Activated CD4-positive, alpha-beta T cell treated with anti-CD3 and anti-CD28 coated beads, Interleukin-2, amount 10 ng/mL, durations not matched to agents 7 days and 5 days (primary cell): ENCODE measurements around the gene SLC2A9. TPM values are rescaled to one million over a fixed set of nuclear protein-coding genes. Genes with fewer than 3 reads are reported as not detected.

Source experiments
- CTCF ChIA-PET: fragments of 350-600 bp; sonication (Branson Sonifier 250); formaldehyde crosslinking; loops from one replicate; lab custom pipeline; 2021; ENCODE audit warnings: antibody characterized with exemption; lab: Charles Lee
- POLR2A ChIA-PET: fragments of 350-600 bp; sonication (Branson Sonifier 250); formaldehyde crosslinking; loops from one replicate; lab custom pipeline; 2021; ENCODE audit warnings: antibody characterized with exemption; lab: Charles Lee
- DNase-seq: peaks from one replicate; pipeline ENCODE4 v3.0.0-alpha.2; 2020
- H3K27ac Mint-ChIP-seq: one replicate; pipeline ENCODE4 v1.8.0; 2021; ENCODE audit warnings: mild to moderate bottlenecking, moderate library complexity, mixed read lengths
- H3K27me3 Mint-ChIP-seq: one replicate; pipeline ENCODE4 v1.8.0; 2021; ENCODE audit warnings: mixed read lengths
- H3K36me3 Mint-ChIP-seq: one replicate; pipeline ENCODE4 v1.8.0; 2021; ENCODE audit warnings: low read depth, mixed read lengths
- H3K4me1 Mint-ChIP-seq: one replicate; pipeline ENCODE4 v1.8.0; 2021; ENCODE audit warnings: mixed read lengths
- H3K4me3 Mint-ChIP-seq: one replicate; pipeline ENCODE4 v1.8.0; 2021; ENCODE audit warnings: mild to moderate bottlenecking, moderate library complexity, mixed read lengths
- H3K9me3 Mint-ChIP-seq: one replicate; pipeline ENCODE4 v1.8.0; 2021; ENCODE audit warnings: mixed read lengths
- total RNA-seq, 2 experiments: library from RNA; stranded (reverse); gene quantifications; one replicate each; pipeline ENCODE4 v1.2.3, GENCODE V29; 2021

Gene SLC2A9
- total RNA-seq, 2 experiments from 2014 or later = 1.5 to 2.0 TPM

DNA sequence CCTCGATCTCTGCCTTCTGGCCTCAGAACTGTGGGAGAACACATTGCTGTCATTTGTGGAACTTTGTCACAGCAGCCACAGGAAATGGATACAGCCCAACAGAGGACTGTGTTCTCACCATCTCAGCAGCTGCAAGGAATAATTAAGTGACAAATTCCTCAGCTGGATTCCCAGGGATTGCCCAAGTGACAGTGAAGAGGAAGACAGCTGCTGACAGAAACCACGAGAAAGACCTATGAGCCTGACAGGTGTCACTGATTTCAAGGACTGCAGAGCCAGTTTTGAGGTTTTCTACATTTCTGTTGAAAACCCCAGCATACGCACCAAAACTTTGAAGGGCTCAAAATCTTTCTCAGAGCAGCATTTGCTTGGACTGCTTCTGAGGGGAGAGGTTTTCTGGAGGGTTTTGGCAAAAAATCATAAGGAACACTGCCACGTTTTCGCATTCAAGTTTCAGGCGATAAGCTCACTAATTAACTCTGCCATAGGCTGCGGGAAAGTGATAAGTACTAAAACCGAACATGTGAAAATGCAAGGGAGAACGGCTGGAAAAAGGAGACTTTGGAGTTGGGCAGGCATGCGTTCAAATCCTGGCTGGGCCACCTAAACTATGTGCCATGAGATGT lies 151.0 kb downstream of the SLC2A9 start:
- POLR2A ChIA-PET = no interaction called here
- Mint-ChIP-seq H3K27me3 (no peaks in the 10 kb centered on the region), H3K4me3 (no peak overlapping the region), H3K27ac (no peak overlapping the region), H3K4me1 (no peaks in the 10 kb centered on the region), H3K36me3 (no peaks in the 10 kb centered on the region), H3K9me3 (no peaks in the 10 kb centered on the region)
- CTCF ChIA-PET = no interaction called here
- no peak for DNase-seq

DNA sequence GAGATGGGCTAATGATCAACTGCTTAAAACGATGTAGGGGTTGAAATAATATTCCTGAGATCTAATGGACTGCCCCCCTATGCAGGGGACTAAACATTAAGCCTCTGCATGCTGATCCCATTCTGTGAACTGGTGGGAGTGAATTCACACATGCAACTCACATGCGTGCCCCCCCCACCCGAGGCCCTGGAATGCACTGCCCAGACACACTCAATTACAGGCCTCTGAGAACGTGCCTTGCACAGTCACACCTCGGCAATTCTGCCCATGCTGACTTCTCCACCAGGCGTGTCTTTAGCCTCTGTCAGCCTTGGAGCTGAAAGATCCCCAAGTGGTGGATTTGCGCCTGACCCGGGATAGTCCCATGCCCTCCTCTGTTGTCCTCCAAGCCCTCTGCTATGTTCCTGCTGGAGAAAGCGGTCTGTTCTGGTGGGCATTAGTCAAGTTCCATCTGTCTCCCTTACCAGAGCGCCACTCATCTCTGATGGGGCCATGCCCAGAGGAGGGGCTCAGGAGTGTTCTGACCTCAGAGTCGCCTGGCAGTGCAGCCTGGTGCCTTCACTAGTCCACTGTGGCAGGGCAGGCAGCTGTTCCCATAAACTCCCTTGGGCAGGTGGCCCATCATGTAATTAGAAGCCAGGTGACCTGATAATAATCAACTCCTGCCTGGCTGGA lies 153.4 kb downstream of the SLC2A9 start:
- Mint-ChIP-seq H3K27ac (no peak overlapping the region), H3K9me3 (no peaks in the 10 kb centered on the region), H3K4me1 (no peaks in the 10 kb centered on the region), H3K4me3 (no peak overlapping the region), H3K27me3 (no peaks in the 10 kb centered on the region), H3K36me3 (no peaks in the 10 kb centered on the region)
- ChIA-PET POLR2A (no interaction called here), CTCF (interaction anchor here (1.1 kb wide), 1 partner anchor 21 kb away, joined by 3 read pairs; no protein-coding TSS in a partner anchor)
- DNase-seq = no peak

- H3K4me3 Mint-ChIP-seq = no peak overlapping the region
- CTCF ChIA-PET = no interaction called here
- DNase-seq = no peak
- H3K9me3 Mint-ChIP-seq = no peaks in the 10 kb centered on the region
- POLR2A ChIA-PET = no interaction called here
- H3K27ac Mint-ChIP-seq = no peak overlapping the region
- no peaks in the 10 kb centered on the region for H3K27me3 Mint-ChIP-seq
- H3K4me1 Mint-ChIP-seq = no peaks in the 10 kb centered on the region
- no peaks in the 10 kb centered on the region for H3K36me3 Mint-ChIP-seq
These were observed 154.4 kb downstream of the SLC2A9 start for GRCh38 chr4:9866931-9867330.

- H3K27ac Mint-ChIP-seq = no peak overlapping the region
- H3K9me3 Mint-ChIP-seq = no peaks in the 10 kb centered on the region
- DNase-seq = no peak
- H3K36me3 Mint-ChIP-seq = no peaks in the 10 kb centered on the region
- H3K4me3 Mint-ChIP-seq = no peak overlapping the region
- ChIA-PET CTCF (no interaction called here), POLR2A (no interaction called here)
- H3K27me3 Mint-ChIP-seq = no peaks in the 10 kb centered on the region
- no peaks in the 10 kb centered on the region for H3K4me1 Mint-ChIP-seq
These were observed 159.7 kb downstream of the SLC2A9 start for GRCh38 chr4:9861561-9861960.

- no peak for DNase-seq
- Mint-ChIP-seq H3K27me3 (peaks cover 7% of the 10 kb centered on the region), H3K27ac (no peak overlapping the region), H3K4me1 (no peaks in the 10 kb centered on the region), H3K9me3 (peaks cover 6% of the 10 kb centered on the region), H3K36me3 (no peaks in the 10 kb centered on the region), H3K4me3 (no peak overlapping the region)
- ChIA-PET CTCF (no interaction called here), POLR2A (no interaction called here)
These were observed 161.5 kb downstream of the SLC2A9 start for GRCh38 chr4:9859810-9860209.

GRCh38 chr4:9849538-9849920 lies 171.8 kb downstream of the SLC2A9 start:
- DNase-seq = no peak
- H3K9me3 Mint-ChIP-seq = no peaks in the 10 kb centered on the region
- no peak overlapping the region for H3K27ac Mint-ChIP-seq
- peaks cover 3% of the 10 kb centered on the region for H3K27me3 Mint-ChIP-seq
- H3K4me1 Mint-ChIP-seq = no peaks in the 10 kb centered on the region
- POLR2A ChIA-PET = no interaction called here
- H3K36me3 Mint-ChIP-seq = no peaks in the 10 kb centered on the region
- no peak overlapping the region for H3K4me3 Mint-ChIP-seq
- CTCF ChIA-PET = no interaction called here

DNA sequence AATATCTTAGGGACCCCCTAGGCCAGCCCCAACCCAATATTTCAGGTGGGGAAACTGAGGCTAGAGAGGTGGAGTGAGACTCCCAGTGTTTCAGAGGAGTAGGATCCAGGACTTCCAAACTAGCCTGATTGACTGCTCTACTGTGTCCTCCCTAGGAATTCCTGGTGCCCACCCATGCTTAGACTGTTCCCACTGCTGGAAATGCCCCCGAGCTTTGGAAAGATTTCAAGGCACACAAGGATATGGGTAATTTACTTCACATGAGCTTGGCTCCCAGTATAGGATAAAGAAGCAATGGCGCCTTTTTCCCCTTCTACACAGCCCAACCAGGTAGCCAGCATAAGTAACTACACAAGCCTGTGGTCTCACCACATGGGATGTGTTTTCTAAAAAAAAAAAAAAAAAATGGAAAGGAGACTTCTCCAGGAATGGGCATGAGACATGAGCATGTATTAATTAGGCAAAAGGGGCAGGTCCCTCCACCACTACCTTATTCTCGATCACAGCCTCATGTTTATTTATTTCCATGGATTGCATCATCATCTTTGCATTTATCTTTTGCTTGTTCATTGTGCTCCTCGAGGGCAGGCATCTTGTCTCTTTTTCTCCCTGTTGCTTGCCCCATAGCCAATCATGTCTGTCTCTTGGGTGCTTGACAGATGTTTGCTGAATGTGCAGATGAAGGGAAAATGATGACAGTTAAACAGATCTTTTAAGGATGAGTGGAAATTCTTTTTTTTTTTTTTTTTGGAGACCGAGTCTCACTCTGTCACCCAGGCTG lies 173.1 kb downstream of the SLC2A9 start:
- H3K27me3 Mint-ChIP-seq = no peaks in the 10 kb centered on the region
- no peaks in the 10 kb centered on the region for H3K9me3 Mint-ChIP-seq
- DNase-seq = no peak
- no peak overlapping the region for H3K4me3 Mint-ChIP-seq
- no peak overlapping the region for H3K27ac Mint-ChIP-seq
- H3K4me1 Mint-ChIP-seq = no peaks in the 10 kb centered on the region
- ChIA-PET POLR2A (no interaction called here), CTCF (no interaction called here)
- H3K36me3 Mint-ChIP-seq = no peaks in the 10 kb centered on the region

DNA sequence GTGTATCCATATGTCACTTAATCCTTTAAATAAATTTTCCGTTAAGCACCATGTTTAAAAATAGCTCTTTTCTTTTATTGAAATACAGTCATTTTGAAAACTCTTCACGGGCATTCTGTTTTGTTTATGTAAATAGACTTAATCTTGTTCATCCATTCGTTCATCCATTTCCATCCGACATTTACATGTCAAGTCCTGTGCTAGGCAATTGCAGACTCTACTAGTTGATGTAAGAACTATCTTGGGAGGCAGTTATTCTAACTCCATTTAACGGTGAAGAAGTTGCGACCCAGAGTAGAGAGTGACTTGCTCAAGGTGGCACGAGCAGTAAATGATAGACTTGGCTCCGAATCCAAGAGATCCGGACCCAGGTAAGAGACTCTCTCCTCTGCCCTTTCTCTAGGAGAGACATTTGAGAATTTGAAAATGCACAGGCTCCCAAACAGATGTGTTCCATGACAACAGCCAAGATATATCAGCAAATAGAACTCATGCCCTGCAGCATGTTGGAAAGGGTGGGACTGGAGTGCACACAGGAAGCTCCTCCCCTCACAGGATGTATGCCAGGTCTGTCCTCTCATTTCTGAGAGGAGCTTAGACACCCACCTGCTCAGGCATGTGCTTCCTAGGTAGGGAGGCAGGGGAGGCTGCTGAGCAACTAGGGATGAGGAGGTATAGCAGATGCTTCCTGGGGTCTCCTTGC lies 175.4 kb downstream of the SLC2A9 start:
- no peak overlapping the region for H3K27ac Mint-ChIP-seq
- H3K4me3 Mint-ChIP-seq = no peak overlapping the region
- no peak for DNase-seq
- H3K36me3 Mint-ChIP-seq = no peaks in the 10 kb centered on the region
- peaks cover 9% of the 10 kb centered on the region for H3K9me3 Mint-ChIP-seq
- H3K4me1 Mint-ChIP-seq = no peaks in the 10 kb centered on the region
- H3K27me3 Mint-ChIP-seq = peaks cover 3% of the 10 kb centered on the region
- ChIA-PET POLR2A (no interaction called here), CTCF (interaction anchor here (1.3 kb wide), 1 partner anchor 22 kb away, joined by 3 read pairs; no protein-coding TSS in a partner anchor)

DNA sequence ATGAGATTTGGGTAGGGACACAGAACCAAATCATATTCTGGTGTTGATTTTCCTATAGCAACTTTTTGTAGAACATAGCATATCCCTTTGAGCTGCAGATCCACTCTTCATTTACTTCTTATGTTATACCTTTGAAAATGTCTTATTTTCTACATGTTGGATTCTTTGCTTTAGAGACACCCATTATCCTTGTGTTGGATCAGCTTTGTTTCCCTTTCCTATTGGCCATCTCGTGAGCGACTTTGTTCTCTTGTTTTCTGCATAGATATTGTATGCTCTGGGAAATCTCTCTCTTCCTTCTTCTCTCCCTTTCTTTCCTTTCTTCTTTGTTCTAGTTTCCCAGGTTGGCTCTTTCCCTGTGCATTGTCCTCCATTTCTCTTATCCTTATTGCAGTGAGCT lies 180.2 kb downstream of the SLC2A9 start:
- CTCF ChIA-PET = no interaction called here
- no peaks in the 10 kb centered on the region for H3K4me1 Mint-ChIP-seq

DNA sequence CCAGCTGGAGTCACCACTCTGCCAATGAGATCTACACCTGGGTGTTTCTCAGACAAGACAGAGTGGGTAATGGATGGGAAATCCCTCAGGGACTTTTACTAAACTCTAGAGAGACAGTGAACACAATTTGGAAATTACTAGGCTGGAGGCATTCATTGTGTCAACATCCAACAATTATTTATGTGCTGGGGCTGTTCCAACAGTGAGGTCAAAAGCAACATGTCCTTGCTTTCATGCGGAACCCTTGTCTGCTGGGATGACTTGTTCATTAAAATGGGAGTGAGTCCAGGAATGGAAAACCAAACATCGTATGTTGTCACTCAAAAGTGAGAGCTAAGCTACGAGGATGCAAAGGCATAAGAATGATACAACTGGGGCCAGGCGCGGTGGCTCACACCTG lies 185.9 kb downstream of the SLC2A9 start:
- ChIA-PET POLR2A (no interaction called here), CTCF (no interaction called here)
- H3K27me3 Mint-ChIP-seq = peaks cover 8% of the 10 kb centered on the region
- H3K9me3 Mint-ChIP-seq = peaks cover 3% of the 10 kb centered on the region
- no peak for DNase-seq
- H3K36me3 Mint-ChIP-seq = no peaks in the 10 kb centered on the region
- no peak overlapping the region for H3K27ac Mint-ChIP-seq
- no peaks in the 10 kb centered on the region for H3K4me1 Mint-ChIP-seq
- H3K4me3 Mint-ChIP-seq = no peak overlapping the region

More for the DNA sequence above, 180.2 kb downstream of the SLC2A9 start:
- Mint-ChIP-seq H3K4me3 (no peak overlapping the region), H3K36me3 (no peaks in the 10 kb centered on the region), H3K27ac (no peak overlapping the region), H3K9me3 (peaks cover 15% of the 10 kb centered on the region), H3K27me3 (peaks cover 9% of the 10 kb centered on the region)
- no peak for DNase-seq
- POLR2A ChIA-PET = no interaction called here

GRCh38 chr4:9833421-9833820 lies 187.9 kb downstream of the SLC2A9 start:
- ChIA-PET POLR2A (no interaction called here), CTCF (interaction anchor here (1.6 kb wide), 1 partner anchor 181 kb away, joined by 5 read pairs; no protein-coding TSS in a partner anchor)
- H3K4me3 Mint-ChIP-seq = no peak overlapping the region
- no peak overlapping the region for H3K27ac Mint-ChIP-seq
- no peak for DNase-seq
- H3K4me1 Mint-ChIP-seq = no peaks in the 10 kb centered on the region
- no peaks in the 10 kb centered on the region for H3K9me3 Mint-ChIP-seq
- peaks cover 16% of the 10 kb centered on the region for H3K27me3 Mint-ChIP-seq
- no peaks in the 10 kb centered on the region for H3K36me3 Mint-ChIP-seq

GRCh38 chr4:9832640-9833039 lies 188.7 kb downstream of the SLC2A9 start:
- peaks cover 17% of the 10 kb centered on the region for H3K27me3 Mint-ChIP-seq
- no peak overlapping the region for H3K4me3 Mint-ChIP-seq
- H3K27ac Mint-ChIP-seq = no peak overlapping the region
- ChIA-PET POLR2A (no interaction called here), CTCF (interaction anchor here (0.6 kb wide), 1 partner anchor 11 kb away, joined by 3 read pairs; no protein-coding TSS in a partner anchor)
- no peaks in the 10 kb centered on the region for H3K36me3 Mint-ChIP-seq
- H3K9me3 Mint-ChIP-seq = no peaks in the 10 kb centered on the region
- no peaks in the 10 kb centered on the region for H3K4me1 Mint-ChIP-seq
- DNase-seq = no peak

GRCh38 chr4:9826551-9826950 lies 194.7 kb downstream of the SLC2A9 start:
- ChIA-PET POLR2A (no interaction called here), CTCF (no interaction called here)
- Mint-ChIP-seq H3K9me3 (no peaks in the 10 kb centered on the region), H3K4me1 (peaks cover 19% of the 10 kb centered on the region), H3K27ac (no peak overlapping the region), H3K27me3 (peaks cover 25% of the 10 kb centered on the region), H3K4me3 (no peak overlapping the region), H3K36me3 (peaks cover 2% of the 10 kb centered on the region)
- no peak for DNase-seq
